HepG2 (cell line): ENCODE results near the gene SPRR5. TPM values are rescaled to one million over a fixed set of nuclear protein-coding genes. Genes with fewer than 3 reads are reported as not detected.

Source experiments
- ATAC-seq: fragments of 200-7000 bp; cut with Tn5 transposase; 3 replicates; pipeline ENCODE4 v1.9.1; 2020; ENCODE audit warnings: mild to moderate bottlenecking, moderate library complexity
- BruUV-seq: library from RNA; stranded (reverse); fragments of 400-500 nt; replicated peaks from 2 replicates; lab custom pipeline; 2021; lab: Mats Ljungman, UMichigan
- CTCF ChIA-PET: fragments of 300-600 bp; formaldehyde crosslinking; extraction: SDS; loops from one replicate; lab custom pipeline; 2021; ENCODE audit warnings: low total read pairs, inconsistent platforms, low intra/inter-chr PET ratio; lab: Yijun Ruan, JAX
- POLR2A ChIA-PET: fragments of 350-600 bp; sonication (Branson Sonifier 250); formaldehyde crosslinking; loops from one replicate; lab custom pipeline; 2020; ENCODE audit warnings: antibody characterized with exemption, inconsistent platforms; lab: Yijun Ruan, JAX
- DNase-seq: peaks from one replicate; pipeline ENCODE4 v3.0.0-alpha.2; 2015; ENCODE audit warnings: low spot score
- FAIRE-seq: peaks from 3 replicates; lab custom pipeline; 2011; peaks lifted over from hg19 to GRCh38; lab: Jason Lieb, UNC
- H2AFZ ChIP-seq: one replicate; pipeline ENCODE4 v1.6.1; 2011; ENCODE audit warnings: low read length, inconsistent platforms
- H3K27ac ChIP-seq: fragments of 300-600 bp; 3 replicates; pipeline ENCODE4 v1.8.0; 2011; ENCODE audit warnings: mixed run types, mild to moderate bottlenecking, mixed read lengths, low read length, inconsistent platforms; ENCODE audit not compliant: insufficient read depth; ENCODE audit errors: extremely low read length
- H3K27me3 ChIP-seq, 2 experiments: fragments of 200-600 bp in 1 of 2; 2 replicates in 1 of 2; 3 replicates in 1 of 2; pipeline versions ENCODE4 v1.6.0 to v1.8.0; 2011; ENCODE audit warnings: low read length in 2 of 2, mild to moderate bottlenecking in 2 of 2, moderate library complexity in 2 of 2, inconsistent platforms in 1 of 2; ENCODE audit not compliant: insufficient read depth in 2 of 2, control insufficient read depth in 1 of 2
- H3K36me3 ChIP-seq, 2 experiments: fragments of 200-600 bp in 1 of 2; replicated peaks in 1 of 2; 2 replicates in 1 of 2; 3 replicates in 1 of 2; pipeline versions ENCODE4 v1.5.1 to v1.8.0; 2011; ENCODE audit warnings: low read length in 2 of 2, inconsistent platforms in 1 of 2; ENCODE audit not compliant: insufficient read depth in 2 of 2, control insufficient read depth in 1 of 2
- H3K4me1 ChIP-seq: 2 replicates; pipeline ENCODE4 v1.5.1; 2012; ENCODE audit warnings: low read length, inconsistent platforms; ENCODE audit not compliant: insufficient read depth
- H3K4me2 ChIP-seq: 2 replicates; pipeline ENCODE4 v1.6.0; 2011; ENCODE audit warnings: low read depth, low read length, inconsistent platforms
- H3K4me3 ChIP-seq, 3 experiments: fragments of 200-600 bp in 1 of 3; sonication (generic), shearing (Covaris generic) in 1 of 3; replicated peaks in 1 of 3; 2 replicates each; pipeline ENCODE4 v1.5.1; 2011 to 2016; ENCODE audit warnings: low read length in 3 of 3, inconsistent platforms in 2 of 3, low read depth in 2 of 3, mild to moderate bottlenecking in 2 of 3, control low read depth in 1 of 3, mixed read lengths in 1 of 3; ENCODE audit not compliant: insufficient read depth in 1 of 3
- H3K79me2 ChIP-seq: one replicate; pipeline ENCODE4 v1.6.1; 2011; ENCODE audit warnings: low read length, inconsistent platforms; ENCODE audit not compliant: insufficient read depth
- H3K9ac ChIP-seq: 2 replicates; pipeline ENCODE4 v1.6.0; 2011; ENCODE audit warnings: mild to moderate bottlenecking, low read depth, low read length, inconsistent platforms; ENCODE audit not compliant: insufficient read depth
- H3K9me3 ChIP-seq: 2 replicates; pipeline ENCODE4 v1.5.1; 2012; ENCODE audit warnings: mild to moderate bottlenecking, low read length
- H4K20me1 ChIP-seq: 2 replicates; pipeline ENCODE4 v1.6.0; 2011; ENCODE audit warnings: inconsistent platforms, mild to moderate bottlenecking, low read length, moderate library complexity; ENCODE audit not compliant: insufficient read depth
- CCAR2 ChIP-seq: fragments of 200-400 bp; formaldehyde crosslinking; optimal IDR thresholded peaks from 2 replicates; pipeline ENCODE3; 2018; ENCODE audit warnings: low read depth, mild to moderate bottlenecking, low read length, moderate library complexity
- ERF ChIP-seq: IDR thresholded peaks from 2 replicates; pipeline ENCODE4 v1.6.1; 2018; ENCODE audit warnings: missing biosample characterization, missing genetic modification reagents
- HHEX ChIP-seq: IDR thresholded peaks from 2 replicates; pipeline ENCODE4 v1.6.1; 2016; ENCODE audit warnings: control low read depth
- JUND ChIP-seq: sonication (generic); formaldehyde crosslinking; IDR thresholded peaks from 2 replicates; pipeline ENCODE4 v1.8.0; 2022; ENCODE audit warnings: mild to moderate bottlenecking, missing genetic modification reagents
- MIER3 ChIP-seq: IDR thresholded peaks from 2 replicates; pipeline ENCODE4 v1.6.1; 2016; ENCODE audit warnings: missing compliant biosample characterization, borderline replicate concordance
- MXD4 ChIP-seq: IDR thresholded peaks from 2 replicates; pipeline ENCODE4 v1.6.1; 2016; ENCODE audit warnings: mild to moderate bottlenecking, missing biosample characterization, missing genetic modification reagents
- POLR2A ChIP-seq, 2 experiments: IDR thresholded peaks; 2 replicates each; pipeline ENCODE4 v1.6.1; 2011; ENCODE audit warnings: low read depth in 2 of 2, low read length in 2 of 2, mild to moderate bottlenecking in 1 of 2, moderate library complexity in 1 of 2; ENCODE audit not compliant: insufficient read depth in 1 of 2
- ZMAT3 ChIP-seq: sonication (generic); formaldehyde crosslinking; conservative IDR thresholded peaks from 2 replicates; pipeline ENCODE4 v1.7.0; 2021; ENCODE audit warnings: missing genetic modification reagents
- ZNF367 ChIP-seq: sonication (generic); formaldehyde crosslinking; IDR thresholded peaks from 2 replicates; pipeline ENCODE4 v1.4.0; 2020; ENCODE audit warnings: missing genetic modification reagents, borderline replicate concordance
- ZNF577 ChIP-seq: sonication (generic); formaldehyde crosslinking; IDR thresholded peaks from 2 replicates; pipeline ENCODE4 v1.4.0; 2020; ENCODE audit warnings: mild to moderate bottlenecking, low read depth, missing genetic modification reagents, borderline replicate concordance
- ZNF850 ChIP-seq: sonication (generic); formaldehyde crosslinking; conservative IDR thresholded peaks from 2 replicates; pipeline ENCODE4 v1.9.0; 2021; ENCODE audit warnings: mild to moderate bottlenecking, missing genetic modification reagents
- WGBS: methylation state at CpG from one replicate; pipeline ENCODE4 v1.1.6; 2017; ENCODE audit warnings: low lambda C conversion rate; 5-methylcytosine and 5-hydroxymethylcytosine counted together
- in situ Hi-C: cut with HindIII; loops from 2 replicates; pipeline ENCODE4 v1.10.0; 2017; ENCODE audit warnings: low pct_unique_long_range_greater_than_20kb; ENCODE audit not compliant: extremely low pct_ligation_motif_present
- intact Hi-C: fragments of 100-400 bp; cut with micrococcal nuclease; formaldehyde crosslinking; loops from one replicate; pipeline ENCODE4 v1.10.0; 2022; ENCODE audit not compliant: unreplicated experiment
- polyA plus RNA-seq, 8 experiments: library from polyadenylated mRNA; depleted of rRNA in 3 of 8; stranded (reverse) in 7 of 8; unstranded in 1 of 8; fragments of >200 nt; fragmentation: Illumina TruSeq in 4 of 8; extraction: Trizol in 4 of 8; gene quantifications; 2 replicates each; pipeline versions ENCODE4 v1.2.1 to v1.2.3, GENCODE V29; 2011 to 2016; ENCODE audit warnings: low read depth in 4 of 8, missing spikeins in 1 of 8, mixed read lengths in 1 of 8; ENCODE audit not compliant: insufficient read depth in 1 of 8
- total RNA-seq, 5 experiments: library from RNA; depleted of rRNA; stranded (reverse); fragments of >200 nt; fragmentation: Illumina TruSeq; extraction: Trizol; gene quantifications; 2 replicates each; pipeline ENCODE4 v1.2.3, GENCODE V29; 2016; ENCODE audit warnings: low read depth in 1 of 5
- TF ChIP-seq, protein P1 (sequence below): sonication (generic); formaldehyde crosslinking; IDR thresholded peaks from 2 replicates; pipeline ENCODE4 v1.4.0; 2020; ENCODE audit warnings: mild to moderate bottlenecking, missing genetic modification reagents
- TF ChIP-seq, protein P2 (sequence below): sonication (generic); formaldehyde crosslinking; IDR thresholded peaks from 2 replicates; pipeline ENCODE4 v1.8.1; 2022; ENCODE audit warnings: low read depth, mild to moderate bottlenecking, missing genetic modification reagents
- TF ChIP-seq, protein P3 (sequence below): sonication (generic); formaldehyde crosslinking; IDR thresholded peaks from 2 replicates; pipeline ENCODE4 v1.5.1; 2020; ENCODE audit warnings: mild to moderate bottlenecking, missing genetic modification reagents, borderline replicate concordance

Gene SPRR5
- total and polyA plus RNA-seq, 2 of the 13 experiments (the other 11 are each of a cell fraction or from before 2014, with no cell fraction given) = not detected

DNA sequence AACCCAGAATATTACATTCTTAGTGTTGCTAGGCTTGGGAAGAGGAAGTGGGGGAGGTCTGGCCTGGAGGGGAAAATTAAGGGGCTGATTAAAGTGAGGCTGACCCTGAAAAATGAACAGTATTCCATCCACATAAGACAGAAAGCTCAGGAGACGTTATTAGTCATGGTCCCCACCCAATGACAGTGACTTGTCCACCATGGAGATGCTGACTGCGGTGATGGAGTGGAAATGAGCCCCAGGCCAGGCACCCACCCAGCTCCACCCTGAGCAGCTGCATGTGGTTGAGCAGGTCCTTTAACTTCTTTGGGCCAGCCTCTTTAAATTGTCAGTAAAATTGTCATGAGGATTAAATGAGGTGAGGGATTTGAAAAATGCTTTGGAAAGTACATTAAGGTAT is 22.0 kb downstream of the SPRR5 start:
- Histone ChIP-seq H3K4me1 (no peaks in the 10 kb centered on the region), H4K20me1 (no peaks in the 10 kb centered on the region), H3K4me2 (no peak overlapping the region), H2AFZ (no peak overlapping the region), H3K36me3 (no peaks in the 10 kb centered on the region), H3K4me3 (no peak overlapping the region), H3K27me3 (no peaks in the 10 kb centered on the region; a peak in 1 of 5 replicates), H3K27ac (no peak overlapping the region), H3K79me2 (no peaks in the 10 kb centered on the region), H3K9ac (no peak overlapping the region), H3K9me3 (no peaks in the 10 kb centered on the region)
- WGBS = 8% methylated on average over 2 of the region's 2 CpGs
- no peak for TF ChIP-seq JUND (CRISPR knock-in tag)
- no peak for TF ChIP-seq ZNF367 (CRISPR knock-in tag)
- no peak for TF ChIP-seq ZNF850 (CRISPR knock-in tag)
- no peak for TF ChIP-seq ZNF577
- no peak for TF ChIP-seq ERF
- TF ChIP-seq MXD4 (CRISPR knock-in tag) = no peak
- TF ChIP-seq POLR2A (IDR thresholded peaks at IDR 0.05; ENCODE audit: insufficient read depth in 1 of 2, low read depth in 2 of 2, low read length in 2 of 2) = no peak
- TF ChIP-seq HHEX = no peak
- no peak for TF ChIP-seq ZMAT3 (CRISPR knock-in tag)
- TF ChIP-seq, protein P1, sequence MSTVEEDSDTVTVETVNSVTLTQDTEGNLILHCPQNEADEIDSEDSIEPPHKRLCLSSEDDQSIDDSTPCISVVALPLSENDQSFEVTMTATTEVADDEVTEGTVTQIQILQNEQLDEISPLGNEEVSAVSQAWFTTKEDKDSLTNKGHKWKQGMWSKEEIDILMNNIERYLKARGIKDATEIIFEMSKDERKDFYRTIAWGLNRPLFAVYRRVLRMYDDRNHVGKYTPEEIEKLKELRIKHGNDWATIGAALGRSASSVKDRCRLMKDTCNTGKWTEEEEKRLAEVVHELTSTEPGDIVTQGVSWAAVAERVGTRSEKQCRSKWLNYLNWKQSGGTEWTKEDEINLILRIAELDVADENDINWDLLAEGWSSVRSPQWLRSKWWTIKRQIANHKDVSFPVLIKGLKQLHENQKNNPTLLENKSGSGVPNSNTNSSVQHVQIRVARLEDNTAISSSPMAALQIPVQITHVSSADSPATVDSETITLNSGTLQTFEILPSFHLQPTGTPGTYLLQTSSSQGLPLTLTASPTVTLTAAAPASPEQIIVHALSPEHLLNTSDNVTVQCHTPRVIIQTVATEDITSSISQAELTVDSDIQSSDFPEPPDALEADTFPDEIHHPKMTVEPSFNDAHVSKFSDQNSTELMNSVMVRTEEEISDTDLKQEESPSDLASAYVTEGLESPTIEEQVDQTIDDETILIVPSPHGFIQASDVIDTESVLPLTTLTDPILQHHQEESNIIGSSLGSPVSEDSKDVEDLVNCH (CRISPR knock-in tag) = no peak
- no peak for TF ChIP-seq CCAR2
- TF ChIP-seq, protein P2, sequence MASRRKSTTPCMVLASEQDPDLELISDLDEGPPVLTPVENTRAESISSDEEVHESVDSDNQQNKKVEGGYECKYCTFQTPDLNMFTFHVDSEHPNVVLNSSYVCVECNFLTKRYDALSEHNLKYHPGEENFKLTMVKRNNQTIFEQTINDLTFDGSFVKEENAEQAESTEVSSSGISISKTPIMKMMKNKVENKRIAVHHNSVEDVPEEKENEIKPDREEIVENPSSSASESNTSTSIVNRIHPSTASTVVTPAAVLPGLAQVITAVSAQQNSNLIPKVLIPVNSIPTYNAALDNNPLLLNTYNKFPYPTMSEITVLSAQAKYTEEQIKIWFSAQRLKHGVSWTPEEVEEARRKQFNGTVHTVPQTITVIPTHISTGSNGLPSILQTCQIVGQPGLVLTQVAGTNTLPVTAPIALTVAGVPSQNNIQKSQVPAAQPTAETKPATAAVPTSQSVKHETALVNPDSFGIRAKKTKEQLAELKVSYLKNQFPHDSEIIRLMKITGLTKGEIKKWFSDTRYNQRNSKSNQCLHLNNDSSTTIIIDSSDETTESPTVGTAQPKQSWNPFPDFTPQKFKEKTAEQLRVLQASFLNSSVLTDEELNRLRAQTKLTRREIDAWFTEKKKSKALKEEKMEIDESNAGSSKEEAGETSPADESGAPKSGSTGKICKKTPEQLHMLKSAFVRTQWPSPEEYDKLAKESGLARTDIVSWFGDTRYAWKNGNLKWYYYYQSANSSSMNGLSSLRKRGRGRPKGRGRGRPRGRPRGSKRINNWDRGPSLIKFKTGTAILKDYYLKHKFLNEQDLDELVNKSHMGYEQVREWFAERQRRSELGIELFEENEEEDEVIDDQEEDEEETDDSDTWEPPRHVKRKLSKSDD = no peak
- TF ChIP-seq, protein P3, sequence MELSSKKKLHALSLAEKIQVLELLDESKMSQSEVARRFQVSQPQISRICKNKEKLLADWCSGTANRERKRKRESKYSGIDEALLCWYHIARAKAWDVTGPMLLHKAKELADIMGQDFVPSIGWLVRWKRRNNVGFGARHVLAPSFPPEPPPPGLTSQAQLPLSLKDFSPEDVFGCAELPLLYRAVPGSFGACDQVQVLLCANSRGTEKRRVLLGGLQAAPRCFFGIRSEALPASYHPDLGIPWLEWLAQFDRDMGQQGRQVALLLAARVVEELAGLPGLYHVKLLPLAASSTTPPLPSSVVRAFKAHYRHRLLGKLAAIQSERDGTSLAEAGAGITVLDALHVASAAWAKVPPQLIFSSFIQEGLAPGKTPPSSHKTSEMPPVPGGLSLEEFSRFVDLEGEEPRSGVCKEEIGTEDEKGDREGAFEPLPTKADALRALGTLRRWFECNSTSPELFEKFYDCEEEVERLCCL (CRISPR knock-in tag) = no peak
- no peak for TF ChIP-seq MIER3 (CRISPR knock-in tag)
- BruUV-seq = no TSS peak
- ATAC-seq (no peak), FAIRE-seq (no peak), DNase-seq (no peak)
- intact Hi-C loops (no loop called here), in situ Hi-C loops (no loop called here)
- ChIA-PET POLR2A (no interaction called here), CTCF (no interaction called here)
